GM23338 (cell line): Measurements from ENCODE around the gene USP7. TPM values are rescaled to one million over a fixed set of nuclear protein-coding genes. Genes with fewer than 3 reads are reported as not detected.

Experiments
- ATAC-seq: fragments of 200-7000 bp; cut with Tn5 transposase; 3 replicates; pipeline ENCODE4 v1.9.1; 2020
- DNase-seq: peaks from one replicate; pipeline ENCODE4 v3.0.0-alpha.2; 2015; ENCODE audit warnings: low spot score
- H2AFZ ChIP-seq: fragments of 200-600 bp; sonication (generic); 2 replicates; pipeline ENCODE4 v1.8.0; 2016; ENCODE audit warnings: antibody characterized with exemption, mild to moderate bottlenecking, moderate library complexity
- H3F3A ChIP-seq: fragments of 200-600 bp; sonication (generic); replicated peaks from 2 replicates; pipeline ENCODE4 v1.8.0; 2017; ENCODE audit warnings: antibody characterized with exemption, mixed run types, low read depth
- H3K27ac ChIP-seq: fragments of 200-600 bp; sonication (generic); 2 replicates; pipeline ENCODE4 v1.6.1; 2016; ENCODE audit warnings: low read depth
- H3K27me3 ChIP-seq: fragments of 200-600 bp; sonication (generic); 2 replicates; pipeline ENCODE4 v1.8.0; 2016; ENCODE audit warnings: mild to moderate bottlenecking, mixed run types, moderate library complexity; ENCODE audit not compliant: insufficient read depth
- H3K36me3 ChIP-seq: fragments of 200-600 bp; sonication (generic); 2 replicates; pipeline ENCODE4 v1.8.0; 2016; ENCODE audit warnings: mild to moderate bottlenecking; ENCODE audit not compliant: insufficient read depth
- H3K4me1 ChIP-seq: fragments of 200-600 bp; sonication (generic); 2 replicates; pipeline ENCODE4 v1.8.0; 2016; ENCODE audit warnings: mild to moderate bottlenecking, moderate library complexity; ENCODE audit not compliant: insufficient read depth
- H3K4me2 ChIP-seq: fragments of 200-600 bp; sonication (generic); 2 replicates; pipeline ENCODE4 v1.7.1; 2017; ENCODE audit warnings: mixed run types
- H3K4me3 ChIP-seq: fragments of 200-600 bp; sonication (generic); 2 replicates; pipeline ENCODE4 v1.6.1; 2016; ENCODE audit warnings: mixed run types
- H3K79me2 ChIP-seq: fragments of 200-600 bp; sonication (generic); replicated peaks from 2 replicates; pipeline ENCODE4 v1.8.0; 2017; ENCODE audit warnings: mild to moderate bottlenecking; ENCODE audit not compliant: insufficient read depth
- H3K9me2 ChIP-seq: fragments of 200-600 bp; sonication (generic); 2 replicates; pipeline ENCODE4 v1.8.0; 2017; ENCODE audit not compliant: insufficient read depth
- H4K20me1 ChIP-seq: fragments of 200-600 bp; sonication (generic); replicated peaks from 2 replicates; pipeline ENCODE4 v1.8.0; 2017; ENCODE audit warnings: mild to moderate bottlenecking; ENCODE audit not compliant: insufficient read depth
- H3K27ac Mint-ChIP-seq: 2 replicates; pipeline ENCODE4 v1.8.0; 2020; ENCODE audit warnings: inconsistent platforms, mild to moderate bottlenecking, moderate library complexity, mixed read lengths
- H3K27me3 Mint-ChIP-seq: 3 replicates; pipeline ENCODE4 v1.8.0; 2022; ENCODE audit warnings: low read depth, mild to moderate bottlenecking, moderate library complexity, mixed read lengths, inconsistent platforms; ENCODE audit not compliant: insufficient read depth, poor library complexity
- H3K36me3 Mint-ChIP-seq: 3 replicates; pipeline ENCODE4 v1.8.0; 2021; ENCODE audit warnings: low read depth, mild to moderate bottlenecking, inconsistent platforms, moderate library complexity, mixed read lengths
- H3K4me1 Mint-ChIP-seq: 3 replicates; pipeline ENCODE4 v1.8.0; 2020; ENCODE audit warnings: mild to moderate bottlenecking, inconsistent platforms, mixed read lengths
- H3K4me3 Mint-ChIP-seq: 3 replicates; pipeline ENCODE4 v1.8.0; 2021; ENCODE audit warnings: moderate library complexity, mild to moderate bottlenecking, inconsistent platforms, mixed read lengths
- H3K9me3 Mint-ChIP-seq: 3 replicates; pipeline ENCODE4 v1.8.0; 2020; ENCODE audit warnings: moderate library complexity, mild to moderate bottlenecking, inconsistent platforms, mixed read lengths
- CREB1 ChIP-seq: fragments of 250-450 bp; sonication (Bioruptor Pico); IDR thresholded peaks from 2 replicates; pipeline ENCODE4 v1.5.0; 2020; ENCODE audit warnings: low read depth, mild to moderate bottlenecking, moderate library complexity
- EZH2 ChIP-seq: fragments of 200-600 bp; sonication (generic); IDR thresholded peaks from one replicate; pipeline ENCODE4 v1.8.0; 2017; ENCODE audit warnings: antibody characterized with exemption, mild to moderate bottlenecking, low read depth; ENCODE audit not compliant: unreplicated experiment
- JUNB ChIP-seq: IDR thresholded peaks from one replicate; pipeline ENCODE4 v1.6.1; 2016; ENCODE audit warnings: antibody characterized with exemption; ENCODE audit not compliant: unreplicated experiment
- NANOG ChIP-seq: IDR thresholded peaks from 2 replicates; pipeline ENCODE4 v1.6.1; 2016; ENCODE audit warnings: antibody characterized with exemption, borderline replicate concordance
- POLR2AphosphoS5 ChIP-seq: IDR thresholded peaks from 2 replicates; pipeline ENCODE4 v1.6.1; 2016; ENCODE audit warnings: antibody characterized with exemption, low read depth
- STAT1 ChIP-seq: IDR thresholded peaks from one replicate; pipeline ENCODE4 v1.6.1; 2016; ENCODE audit warnings: antibody characterized with exemption; ENCODE audit not compliant: unreplicated experiment
- ZNF114 ChIP-seq: fragments of 250-450 bp; sonication (Bioruptor Pico); IDR thresholded peaks from 2 replicates; pipeline ENCODE4 v1.5.0; 2020; ENCODE audit warnings: mild to moderate bottlenecking, moderate library complexity
- ZNF331 ChIP-seq: fragments of 250-450 bp; sonication (Bioruptor Pico); IDR thresholded peaks from 2 replicates; pipeline ENCODE4 v1.5.0; 2020; ENCODE audit warnings: low read depth, mild to moderate bottlenecking, moderate library complexity
- polyA plus RNA-seq: library from polyadenylated mRNA; unstranded; fragments of >200 nt; fragmentation: Nextera tagmentation; extraction: Ambion mirVana; gene quantifications from 2 replicates; pipeline ENCODE4 v1.2.1, GENCODE V29; 2016
- total RNA-seq: library from RNA; depleted of rRNA; stranded (reverse); fragments of >200 nt; shearing (Covaris generic); gene quantifications from 2 replicates; pipeline ENCODE4 v1.2.3, GENCODE V29; 2014
- TF ChIP-seq, protein P1 (sequence below): IDR thresholded peaks from one replicate; pipeline ENCODE4 v1.6.1; 2018; ENCODE audit warnings: antibody characterized with exemption; ENCODE audit not compliant: unreplicated experiment
- TF ChIP-seq, protein P2 (sequence below): IDR thresholded peaks from 2 replicates; pipeline ENCODE4 v1.6.1; 2016; ENCODE audit warnings: antibody characterized with exemption
- TF ChIP-seq, protein P3 (sequence below), 2 experiments: fragments of 200-600 bp in 1 of 2; sonication (generic) in 1 of 2; conservative IDR thresholded peaks; 2 replicates each; pipeline versions ENCODE4 v1.5.1 to v1.6.1; 2016 to 2017; ENCODE audit warnings: antibody characterized with exemption in 2 of 2, low read depth in 2 of 2, mild to moderate bottlenecking in 2 of 2, moderate library complexity in 1 of 2

USP7 gene
- total and polyA plus RNA-seq, 2 experiments from 2014 or later = 42.3 to 130 TPM

DNA sequence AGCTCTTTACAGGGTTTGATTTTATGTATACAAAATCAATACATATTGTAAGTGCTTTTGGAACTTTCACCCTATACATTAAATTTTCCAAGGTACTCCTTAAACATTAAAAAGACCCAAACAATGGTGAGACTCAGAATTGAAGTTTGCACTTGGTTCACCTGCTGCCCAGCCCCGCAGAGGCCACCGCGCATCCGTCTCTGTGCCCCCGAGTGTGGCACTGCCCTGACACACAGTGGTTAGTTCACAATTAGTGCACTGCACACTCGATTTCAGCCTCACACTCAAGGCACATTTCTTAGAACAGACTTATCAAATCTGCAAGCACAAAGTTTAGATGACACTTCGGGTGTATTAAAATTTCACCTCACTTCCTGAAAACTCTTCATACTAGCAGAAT is 38.3 kb downstream of the USP7 start:
- Mint-ChIP-seq H3K27me3 (no peaks in the 10 kb centered on the region), H3K27ac (no peak overlapping the region), H3K4me3 (no peak overlapping the region), H3K9me3 (no peaks in the 10 kb centered on the region), H3K36me3 (peaks cover 70% of the 10 kb centered on the region), H3K4me1 (peaks cover 11% of the 10 kb centered on the region; the same call in 2 of the 3 replicates)
- peaks cover 85% of the 10 kb centered on the region for H3K79me2 ChIP-seq
- H3K4me2 ChIP-seq = no peak overlapping the region
- no peaks in the 10 kb centered on the region for H3K9me2 ChIP-seq
- H3K36me3 ChIP-seq = peaks cover 30% of the 10 kb centered on the region
- H4K20me1 ChIP-seq = peaks cover 78% of the 10 kb centered on the region
- peak overlapping the region; percentile 10; the same call in 1 of the 2 replicates for H3K27ac ChIP-seq
- no peak overlapping the region for H2AFZ ChIP-seq
- TF ChIP-seq JUNB = no peak
- TF ChIP-seq STAT1 = no peak
- no peak for TF ChIP-seq CREB1
- no peak for TF ChIP-seq POLR2AphosphoS5
- TF ChIP-seq NANOG = no peak
- TF ChIP-seq, protein P1, sequence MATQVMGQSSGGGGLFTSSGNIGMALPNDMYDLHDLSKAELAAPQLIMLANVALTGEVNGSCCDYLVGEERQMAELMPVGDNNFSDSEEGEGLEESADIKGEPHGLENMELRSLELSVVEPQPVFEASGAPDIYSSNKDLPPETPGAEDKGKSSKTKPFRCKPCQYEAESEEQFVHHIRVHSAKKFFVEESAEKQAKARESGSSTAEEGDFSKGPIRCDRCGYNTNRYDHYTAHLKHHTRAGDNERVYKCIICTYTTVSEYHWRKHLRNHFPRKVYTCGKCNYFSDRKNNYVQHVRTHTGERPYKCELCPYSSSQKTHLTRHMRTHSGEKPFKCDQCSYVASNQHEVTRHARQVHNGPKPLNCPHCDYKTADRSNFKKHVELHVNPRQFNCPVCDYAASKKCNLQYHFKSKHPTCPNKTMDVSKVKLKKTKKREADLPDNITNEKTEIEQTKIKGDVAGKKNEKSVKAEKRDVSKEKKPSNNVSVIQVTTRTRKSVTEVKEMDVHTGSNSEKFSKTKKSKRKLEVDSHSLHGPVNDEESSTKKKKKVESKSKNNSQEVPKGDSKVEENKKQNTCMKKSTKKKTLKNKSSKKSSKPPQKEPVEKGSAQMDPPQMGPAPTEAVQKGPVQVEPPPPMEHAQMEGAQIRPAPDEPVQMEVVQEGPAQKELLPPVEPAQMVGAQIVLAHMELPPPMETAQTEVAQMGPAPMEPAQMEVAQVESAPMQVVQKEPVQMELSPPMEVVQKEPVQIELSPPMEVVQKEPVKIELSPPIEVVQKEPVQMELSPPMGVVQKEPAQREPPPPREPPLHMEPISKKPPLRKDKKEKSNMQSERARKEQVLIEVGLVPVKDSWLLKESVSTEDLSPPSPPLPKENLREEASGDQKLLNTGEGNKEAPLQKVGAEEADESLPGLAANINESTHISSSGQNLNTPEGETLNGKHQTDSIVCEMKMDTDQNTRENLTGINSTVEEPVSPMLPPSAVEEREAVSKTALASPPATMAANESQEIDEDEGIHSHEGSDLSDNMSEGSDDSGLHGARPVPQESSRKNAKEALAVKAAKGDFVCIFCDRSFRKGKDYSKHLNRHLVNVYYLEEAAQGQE = no peak
- peaks cover 21% of the 10 kb centered on the region; the same call in 1 of the 2 replicates for H3F3A ChIP-seq
- H3K4me1 ChIP-seq = peaks cover 12% of the 10 kb centered on the region
- ATAC-seq (no peak), DNase-seq (no peak)
- no peak overlapping the region for H3K4me3 ChIP-seq
- H3K27me3 ChIP-seq = no peaks in the 10 kb centered on the region

DNA sequence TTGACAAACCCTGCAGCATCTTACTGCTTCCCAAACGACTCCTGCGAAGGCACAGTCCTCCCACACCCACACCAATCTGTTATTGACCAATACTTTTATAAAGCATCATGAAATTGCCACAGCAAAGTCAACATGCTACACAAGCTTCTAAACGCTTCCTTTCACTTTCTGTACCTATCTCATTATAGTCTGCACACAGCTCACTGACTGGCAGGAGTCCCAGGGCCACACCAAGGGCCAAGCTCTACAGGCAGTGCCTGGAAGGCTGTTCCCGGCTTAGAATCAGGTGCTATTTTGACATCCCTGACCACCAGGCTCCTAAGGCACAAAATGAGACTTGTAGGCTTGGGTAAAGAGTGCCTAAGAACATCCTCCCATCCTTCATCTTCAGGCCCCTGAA is 39.5 kb downstream of the USP7 start:
- no peak overlapping the region for H3K4me3 ChIP-seq
- H3K4me3 Mint-ChIP-seq = no peak overlapping the region
- no peak overlapping the region for H3K4me2 ChIP-seq
- H4K20me1 ChIP-seq = peaks cover 65% of the 10 kb centered on the region
- peaks cover 73% of the 10 kb centered on the region for H3K79me2 ChIP-seq
- H3K36me3 Mint-ChIP-seq = peaks cover 72% of the 10 kb centered on the region
- H3K9me2 ChIP-seq = no peaks in the 10 kb centered on the region
- no peaks in the 10 kb centered on the region for H3K27me3 ChIP-seq
- DNase-seq = no peak
- H3K27ac ChIP-seq = peak overlapping the region; percentile 51; the same call in 1 of the 2 replicates
- H3K27ac Mint-ChIP-seq = peak overlapping the region; percentile 19; the same call in 1 of the 2 replicates
- no peaks in the 10 kb centered on the region for H3K27me3 Mint-ChIP-seq
- peaks cover 15% of the 10 kb centered on the region; the same call in 1 of the 2 replicates for H3F3A ChIP-seq
- H3K9me3 Mint-ChIP-seq = no peaks in the 10 kb centered on the region
- H3K4me1 ChIP-seq = peaks cover 3% of the 10 kb centered on the region; the same call in 1 of the 2 replicates
- no peak overlapping the region for H2AFZ ChIP-seq
- ATAC-seq = no peak
- peaks cover 32% of the 10 kb centered on the region for H3K36me3 ChIP-seq
- H3K4me1 Mint-ChIP-seq = peaks cover 6% of the 10 kb centered on the region; the same call in 2 of the 3 replicates
- TF ChIP-seq, protein P2, sequence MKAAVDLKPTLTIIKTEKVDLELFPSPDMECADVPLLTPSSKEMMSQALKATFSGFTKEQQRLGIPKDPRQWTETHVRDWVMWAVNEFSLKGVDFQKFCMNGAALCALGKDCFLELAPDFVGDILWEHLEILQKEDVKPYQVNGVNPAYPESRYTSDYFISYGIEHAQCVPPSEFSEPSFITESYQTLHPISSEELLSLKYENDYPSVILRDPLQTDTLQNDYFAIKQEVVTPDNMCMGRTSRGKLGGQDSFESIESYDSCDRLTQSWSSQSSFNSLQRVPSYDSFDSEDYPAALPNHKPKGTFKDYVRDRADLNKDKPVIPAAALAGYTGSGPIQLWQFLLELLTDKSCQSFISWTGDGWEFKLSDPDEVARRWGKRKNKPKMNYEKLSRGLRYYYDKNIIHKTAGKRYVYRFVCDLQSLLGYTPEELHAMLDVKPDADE = no peak
- TF ChIP-seq, protein P1 = no peak
- TF ChIP-seq ZNF114 (CRISPR knock-in tag) (no peak), EZH2 (no peak), POLR2AphosphoS5 (no peak), ZNF331 (CRISPR knock-in tag) (no peak), CREB1 (no peak)
- TF ChIP-seq, protein P3, sequence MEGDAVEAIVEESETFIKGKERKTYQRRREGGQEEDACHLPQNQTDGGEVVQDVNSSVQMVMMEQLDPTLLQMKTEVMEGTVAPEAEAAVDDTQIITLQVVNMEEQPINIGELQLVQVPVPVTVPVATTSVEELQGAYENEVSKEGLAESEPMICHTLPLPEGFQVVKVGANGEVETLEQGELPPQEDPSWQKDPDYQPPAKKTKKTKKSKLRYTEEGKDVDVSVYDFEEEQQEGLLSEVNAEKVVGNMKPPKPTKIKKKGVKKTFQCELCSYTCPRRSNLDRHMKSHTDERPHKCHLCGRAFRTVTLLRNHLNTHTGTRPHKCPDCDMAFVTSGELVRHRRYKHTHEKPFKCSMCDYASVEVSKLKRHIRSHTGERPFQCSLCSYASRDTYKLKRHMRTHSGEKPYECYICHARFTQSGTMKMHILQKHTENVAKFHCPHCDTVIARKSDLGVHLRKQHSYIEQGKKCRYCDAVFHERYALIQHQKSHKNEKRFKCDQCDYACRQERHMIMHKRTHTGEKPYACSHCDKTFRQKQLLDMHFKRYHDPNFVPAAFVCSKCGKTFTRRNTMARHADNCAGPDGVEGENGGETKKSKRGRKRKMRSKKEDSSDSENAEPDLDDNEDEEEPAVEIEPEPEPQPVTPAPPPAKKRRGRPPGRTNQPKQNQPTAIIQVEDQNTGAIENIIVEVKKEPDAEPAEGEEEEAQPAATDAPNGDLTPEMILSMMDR (conservative IDR thresholded peaks at IDR 0.05; ENCODE audit: low read depth in 2 of 2) = no peak
